ENCODE data around the gene IGF1.

GRCh38 chr12:102497743-102498142 lies 17.4 kb upstream of the IGF1 start:
- TF ChIP-seq ZNF274 (IDR thresholded peaks at IDR 0.05; ENCODE audit: low read depth, low read length) (no peak), YY1 (IDR thresholded peaks at IDR 0.05; ENCODE audit: insufficient read depth, insufficient read length) (no peak)
